Right lobe of liver (tissue), 6 donors: ENCODE data around the gene HS1BP3. TPM values are rescaled to one million over a fixed set of nuclear protein-coding genes. Genes with fewer than 3 reads are reported as not detected.

Experiments
- ATAC-seq, 4 donors: fragments of 200-7000 bp; cut with Tn5 transposase; one replicate each; pipeline ENCODE4 v1.9.1; 2020; ENCODE audit warnings: mild to moderate bottlenecking in 4 of 4, moderate library complexity in 4 of 4
- DNase-seq, 3 donors: peaks; one replicate each; pipeline ENCODE4 v3.0.0-alpha.2; 2020
- H3K27ac ChIP-seq, 3 donors: fragments of 200-600 bp; one replicate each; pipeline ENCODE4 v1.8.0; 2022
- H3K27me3 ChIP-seq, 2 donors: fragments of 200-600 bp; one replicate each; pipeline ENCODE4 v1.8.0; 2022
- H3K36me3 ChIP-seq, 4 donors: fragments of 200-600 bp; sonication (generic) in 1 of 4; one replicate each; pipeline versions ENCODE4 v1.5.1 to v1.8.0; 2017 to 2022; ENCODE audit warnings: control low read depth in 1 of 4
- H3K4me1 ChIP-seq, 4 donors: fragments of 200-600 bp; sonication (generic) in 1 of 4; one replicate each; pipeline versions ENCODE4 v1.5.1 to v1.8.0; 2017 to 2022; ENCODE audit warnings: control low read depth in 1 of 4
- H3K4me3 ChIP-seq, 3 donors: fragments of 200-600 bp; one replicate each; pipeline ENCODE4 v1.8.0; 2022
- H3K9me3 ChIP-seq, 4 donors: fragments of 200-600 bp; sonication (generic) in 1 of 4; one replicate each; pipeline versions ENCODE4 v1.5.1 to v1.8.0; 2017 to 2022; ENCODE audit warnings: control low read depth in 1 of 4
- POLR2A ChIP-seq: fragments of 450-650 bp; IDR thresholded peaks from one replicate; pipeline ENCODE4 v1.6.1; 2017; ENCODE audit warnings: antibody characterized with exemption, mild to moderate bottlenecking
- WGBS: methylation state at CpG from one replicate; pipeline ENCODE4 v1.1.6; 2018; ENCODE audit warnings: low coverage, low lambda C conversion rate; ENCODE audit not compliant: insufficient coverage; ENCODE audit errors: missing lambda C conversion rate; 5-methylcytosine and 5-hydroxymethylcytosine counted together
- intact Hi-C, 2 donors: fragments of 100-400 bp; cut with DNase I; formaldehyde crosslinking; loops; one replicate each; pipeline versions ENCODE4 v1.11.2 to v1.14.1; 2022
- total RNA-seq, 6 experiments: library from RNA; depleted of rRNA in 2 of 6; stranded (reverse); fragments of >200 nt in 2 of 6; fragmentation: NEBNext Ultra II Directional in 3 of 6; extraction: Animal tissue kit (Norgen Biotek cat#: 25700) in 3 of 6; gene quantifications; one replicate each; pipeline versions ENCODE4 v1.1.0 to v1.2.4, GENCODE V29; 2016 to 2023
- TF ChIP-seq, protein P1 (sequence below), 4 donors: fragments of 200-600 bp in 3 of 4; fragments of 450-650 bp in 1 of 4; IDR thresholded peaks; one replicate each; pipeline versions ENCODE4 v1.5.1 to v1.8.0; 2016 to 2022; ENCODE audit warnings: antibody characterized with exemption in 4 of 4, mild to moderate bottlenecking in 2 of 4
- donor health status: DM: no; HTN: yes; CAD: no.
- donor health status: DM: no; HTN: no; CAD: no.
- donor health status: DM: no; HTN: no; CAD: no.
- donor health status: DM: no; HTN: yes; CAD: no.
- donor health status: DM: no; HTN: yes; CAD: no.

HS1BP3 gene
- total RNA-seq, 6 experiments from 2014 or later = 17.5 to 34.7 (median 20.2) TPM

DNA sequence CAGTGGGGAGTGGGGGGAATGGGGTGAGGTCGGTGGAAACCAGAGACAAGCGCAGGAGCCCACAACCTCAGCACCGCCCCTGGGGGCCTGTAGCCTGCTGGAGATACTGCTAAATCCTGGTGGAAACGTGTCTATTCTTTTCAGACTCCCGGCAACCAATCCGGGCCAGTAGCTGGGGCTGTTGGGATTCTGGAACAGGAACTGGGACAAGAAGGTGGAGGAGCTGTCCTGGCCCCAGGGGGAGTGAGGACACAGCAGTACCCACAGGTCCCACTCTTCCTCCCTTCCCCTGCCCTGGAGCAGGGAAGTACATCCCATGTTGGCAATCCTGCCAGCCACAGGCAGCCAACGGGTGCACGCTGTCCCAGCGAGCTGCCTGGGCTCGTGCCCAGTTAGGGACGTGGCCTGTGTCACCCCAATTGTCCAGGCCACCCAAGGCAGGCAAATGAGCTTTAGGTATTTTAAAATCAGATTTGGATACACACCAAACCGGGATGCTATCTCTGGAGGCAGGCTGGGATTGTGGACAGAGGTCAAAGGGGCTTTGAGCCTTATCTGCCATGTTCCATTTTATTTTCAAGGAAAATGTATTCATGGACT, 51.8 kb downstream of the HS1BP3 start:
- Histone ChIP-seq H3K27me3 (no peaks in the 10 kb centered on the region), H3K36me3 (no peaks in the 10 kb centered on the region), H3K27ac (peak overlapping the region; percentile 68 to 89 (median 76)), H3K9me3 (no peaks in the 10 kb centered on the region), H3K4me3 (peak overlapping the region in 2 of 3 donors; percentile 5 to 22), H3K4me1 (peaks cover 5 to 68% (median 39%) of the 10 kb centered on the region in 4 donors)
- DNase-seq = peak; percentile 91 to 97 (median 96)
- WGBS = 14% methylated on average over 4 of the region's 12 CpGs
- intact Hi-C loops = loop anchor here (10.0 kb wide), 1 partner anchor 154 kb away; the partner anchor contains the start of gene RHOB (in 2 of the 2)
- peak; percentile 69 to 86 (median 78) for ATAC-seq
- TF ChIP-seq, protein P1, sequence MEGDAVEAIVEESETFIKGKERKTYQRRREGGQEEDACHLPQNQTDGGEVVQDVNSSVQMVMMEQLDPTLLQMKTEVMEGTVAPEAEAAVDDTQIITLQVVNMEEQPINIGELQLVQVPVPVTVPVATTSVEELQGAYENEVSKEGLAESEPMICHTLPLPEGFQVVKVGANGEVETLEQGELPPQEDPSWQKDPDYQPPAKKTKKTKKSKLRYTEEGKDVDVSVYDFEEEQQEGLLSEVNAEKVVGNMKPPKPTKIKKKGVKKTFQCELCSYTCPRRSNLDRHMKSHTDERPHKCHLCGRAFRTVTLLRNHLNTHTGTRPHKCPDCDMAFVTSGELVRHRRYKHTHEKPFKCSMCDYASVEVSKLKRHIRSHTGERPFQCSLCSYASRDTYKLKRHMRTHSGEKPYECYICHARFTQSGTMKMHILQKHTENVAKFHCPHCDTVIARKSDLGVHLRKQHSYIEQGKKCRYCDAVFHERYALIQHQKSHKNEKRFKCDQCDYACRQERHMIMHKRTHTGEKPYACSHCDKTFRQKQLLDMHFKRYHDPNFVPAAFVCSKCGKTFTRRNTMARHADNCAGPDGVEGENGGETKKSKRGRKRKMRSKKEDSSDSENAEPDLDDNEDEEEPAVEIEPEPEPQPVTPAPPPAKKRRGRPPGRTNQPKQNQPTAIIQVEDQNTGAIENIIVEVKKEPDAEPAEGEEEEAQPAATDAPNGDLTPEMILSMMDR (IDR thresholded peaks at IDR 0.05) = no peak
- peak; percentile 86 for TF ChIP-seq POLR2A

DNA sequence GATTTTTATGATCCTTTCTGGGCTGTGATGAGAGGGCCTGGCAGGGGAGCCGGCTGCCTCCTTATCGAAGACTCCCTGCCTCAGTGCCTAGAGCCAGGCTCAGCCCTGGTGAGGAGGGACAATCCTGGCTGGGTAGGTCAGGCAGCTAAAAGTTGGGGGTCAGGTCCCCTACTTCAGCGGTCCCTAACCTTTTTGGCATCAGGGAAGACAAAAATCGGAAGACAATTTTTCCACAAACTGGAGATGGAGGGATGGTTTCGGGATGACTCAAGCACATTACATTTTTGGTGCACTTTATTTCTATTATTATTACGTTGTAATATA, 53.1 kb downstream of the HS1BP3 start:
- ATAC-seq = no peak
- Histone ChIP-seq H3K27ac (peak overlapping the region; percentile 78 to 87 (median 78)), H3K27me3 (no peaks in the 10 kb centered on the region), H3K4me3 (peak overlapping the region in 1 of 3 donors; percentile 32), H3K36me3 (no peaks in the 10 kb centered on the region), H3K4me1 (peaks cover 7 to 81% (median 44%) of the 10 kb centered on the region in 4 donors), H3K9me3 (no peaks in the 10 kb centered on the region)
- no peak for TF ChIP-seq POLR2A
- TF ChIP-seq, protein P1 (IDR thresholded peaks at IDR 0.05) = no peak
- 77% methylated on average over 6 of the region's 6 CpGs for WGBS
- intact Hi-C loops = loop anchor here (10.0 kb wide), 1 partner anchor 153 kb away; the partner anchor contains the start of gene RHOB (in 2 of the 2)
- DNase-seq = peak; percentile 17 to 39 (median 32)

DNA sequence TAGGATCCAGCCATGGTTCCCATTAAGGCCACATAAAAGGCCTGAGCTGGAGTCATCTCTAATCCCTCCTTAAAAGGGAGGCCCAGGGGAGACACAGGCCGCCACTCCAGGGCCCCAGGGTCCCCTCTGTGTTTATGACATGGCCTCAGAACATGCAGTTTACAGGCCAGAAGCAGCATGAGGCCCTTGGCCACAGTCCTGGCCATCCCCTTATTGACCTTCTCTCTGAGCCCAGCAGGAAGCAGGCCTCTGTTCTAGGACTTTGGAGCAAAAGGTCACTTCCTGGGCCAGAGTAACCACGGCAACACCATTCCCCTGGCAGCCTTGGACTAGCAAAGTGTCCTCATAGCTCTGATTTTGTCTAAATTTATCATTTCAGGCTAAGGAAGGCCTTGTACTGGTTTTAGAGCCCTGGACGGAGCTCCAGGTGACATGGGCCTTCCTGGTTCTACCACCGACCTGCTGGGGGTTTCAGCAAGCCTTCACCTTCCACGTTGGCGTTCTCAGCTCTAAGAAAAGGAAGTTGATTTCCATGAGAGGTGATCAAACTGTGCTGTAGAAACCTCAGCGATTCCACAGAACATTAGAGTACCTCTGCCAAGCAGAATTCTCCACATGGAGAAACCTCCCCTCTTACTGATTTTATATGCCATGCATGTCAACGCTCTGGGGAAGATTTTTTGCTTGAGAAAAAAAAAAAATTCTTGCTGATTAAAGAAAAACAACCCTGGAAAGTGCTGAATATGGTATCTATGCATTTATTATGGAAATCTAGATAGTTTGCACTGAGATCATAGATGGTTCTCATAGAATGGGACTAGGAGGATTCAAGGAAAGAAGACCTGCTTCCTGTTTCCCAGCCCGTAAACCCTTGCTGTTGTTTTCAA, 53.7 kb downstream of the HS1BP3 start:
- intact Hi-C loops = loop anchor here (10.0 kb wide), 1 partner anchor 152 kb away; the partner anchor contains the start of gene RHOB (in 2 of the 2)
- TF ChIP-seq POLR2A = peak; percentile 77
- TF ChIP-seq, protein P1 (IDR thresholded peaks at IDR 0.05) = no peak
- Histone ChIP-seq H3K27me3 (no peaks in the 10 kb centered on the region), H3K27ac (peak overlapping the region; percentile 78 to 87 (median 78)), H3K4me1 (peaks cover 7 to 87% (median 47%) of the 10 kb centered on the region in 4 donors), H3K4me3 (peak overlapping the region in 1 of 3 donors; percentile 32), H3K36me3 (no peaks in the 10 kb centered on the region), H3K9me3 (no peaks in the 10 kb centered on the region)
- DNase-seq = peak; percentile 80 to 95 (median 90)
- peak; percentile 58 to 64 (median 62) for ATAC-seq
- WGBS = 12% methylated on average over 8 of the region's 9 CpGs

DNA sequence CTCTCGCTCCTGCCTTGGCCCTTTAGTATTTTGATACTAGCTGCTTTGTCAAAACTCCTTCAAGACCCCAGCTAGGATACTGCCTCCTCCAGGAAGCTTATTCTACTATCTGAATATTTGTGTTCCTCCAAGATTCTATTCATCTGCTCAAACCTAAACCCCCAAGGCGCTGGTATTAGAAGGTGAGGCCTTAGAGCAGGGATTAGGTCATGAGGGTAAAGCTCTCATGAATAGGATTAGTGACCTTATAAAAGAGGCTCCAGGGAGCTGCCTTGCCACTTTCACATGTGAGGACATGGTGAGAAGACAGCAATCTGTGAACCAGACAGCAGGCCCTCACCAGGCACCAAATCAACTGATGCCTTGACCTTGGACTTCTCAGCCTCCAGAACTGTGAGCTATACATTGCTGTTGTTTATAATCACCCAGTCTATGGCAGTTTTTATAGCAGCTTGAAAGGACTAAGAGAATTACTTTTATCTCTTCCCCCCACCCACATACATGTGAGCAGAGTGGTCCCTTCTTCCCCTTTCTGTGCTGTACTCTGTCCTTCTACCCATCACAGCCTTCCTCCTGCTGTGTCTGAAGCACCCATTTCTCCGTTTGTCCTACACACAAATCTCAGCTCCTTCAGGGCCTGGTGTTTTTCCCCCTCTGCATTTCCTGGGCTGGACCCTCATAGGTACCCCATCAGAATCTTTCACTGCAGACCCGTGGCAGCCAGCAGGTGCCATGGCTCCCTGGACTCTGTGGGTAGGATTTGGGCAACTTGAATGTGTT, 54.5 kb downstream of the HS1BP3 start:
- DNase-seq (peak in 1 of 3 donors; percentile 19), ATAC-seq (no peak)
- H3K4me3 ChIP-seq = no peak overlapping the region
- H3K27me3 ChIP-seq = no peaks in the 10 kb centered on the region
- TF ChIP-seq, protein P1 (IDR thresholded peaks at IDR 0.05) = no peak
- TF ChIP-seq POLR2A = no peak
- 60% methylated on average over 4 of the region's 4 CpGs for WGBS
- H3K36me3 ChIP-seq = no peaks in the 10 kb centered on the region
- H3K4me1 ChIP-seq = peaks cover 7 to 95% (median 48%) of the 10 kb centered on the region in 4 donors
- peak overlapping the region; percentile 78 to 87 (median 78) for H3K27ac ChIP-seq
- intact Hi-C loops = loop anchor here (10.0 kb wide), 1 partner anchor 152 kb away; the partner anchor contains the start of gene RHOB (in 2 of the 2)
- no peaks in the 10 kb centered on the region for H3K9me3 ChIP-seq
